GM12872 (cell line): Measurements from ENCODE around the gene BCL11B.

Source experiments
- TF ChIP-seq, protein P1 (sequence below): IDR thresholded peaks from 3 replicates; pipeline ENCODE4 v1.5.1; 2011; ENCODE audit warnings: low read depth, mild to moderate bottlenecking, low read length, moderate library complexity; ENCODE audit not compliant: insufficient read depth

BCL11B gene

DNA sequence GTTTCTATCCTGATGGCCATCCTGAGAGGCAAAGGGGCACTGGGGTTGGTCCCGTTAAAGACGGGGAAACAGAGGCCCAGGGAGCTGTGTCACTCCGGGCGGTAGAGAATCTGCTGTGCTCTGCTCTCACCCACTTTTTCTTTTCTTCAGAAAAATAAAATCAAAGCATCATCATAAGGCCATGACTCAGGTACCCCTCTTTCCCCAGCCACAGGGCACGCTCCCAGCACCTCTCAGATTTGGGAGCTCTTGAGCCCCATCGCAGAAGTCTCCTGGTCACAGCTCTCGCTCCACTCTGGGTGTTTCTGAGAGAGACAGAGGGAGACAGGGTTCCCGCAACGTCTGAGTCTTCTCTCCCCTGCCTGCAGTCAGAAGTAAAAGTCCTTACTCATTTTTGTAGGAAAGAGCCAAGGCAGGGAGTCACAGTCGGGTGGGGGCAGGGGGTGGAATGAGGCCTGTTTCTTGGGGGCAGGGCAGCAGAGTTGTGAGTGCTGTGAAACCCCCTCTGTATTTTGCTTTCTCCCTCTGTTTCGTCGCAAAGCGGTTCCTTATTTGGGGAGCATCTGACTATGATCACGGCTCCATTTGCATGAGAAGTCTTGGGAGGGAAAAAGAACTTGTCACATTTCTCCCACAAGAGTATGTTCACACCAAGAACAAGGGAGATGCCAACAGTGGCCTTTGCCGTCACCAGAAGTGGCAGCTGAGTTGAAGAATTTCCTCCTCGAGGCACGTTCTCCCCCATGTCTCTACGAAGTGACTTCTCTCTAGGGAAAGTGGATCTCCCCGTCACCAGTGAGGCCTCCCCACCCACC, 139.0 kb downstream of the BCL11B start:
- TF ChIP-seq, protein P1, sequence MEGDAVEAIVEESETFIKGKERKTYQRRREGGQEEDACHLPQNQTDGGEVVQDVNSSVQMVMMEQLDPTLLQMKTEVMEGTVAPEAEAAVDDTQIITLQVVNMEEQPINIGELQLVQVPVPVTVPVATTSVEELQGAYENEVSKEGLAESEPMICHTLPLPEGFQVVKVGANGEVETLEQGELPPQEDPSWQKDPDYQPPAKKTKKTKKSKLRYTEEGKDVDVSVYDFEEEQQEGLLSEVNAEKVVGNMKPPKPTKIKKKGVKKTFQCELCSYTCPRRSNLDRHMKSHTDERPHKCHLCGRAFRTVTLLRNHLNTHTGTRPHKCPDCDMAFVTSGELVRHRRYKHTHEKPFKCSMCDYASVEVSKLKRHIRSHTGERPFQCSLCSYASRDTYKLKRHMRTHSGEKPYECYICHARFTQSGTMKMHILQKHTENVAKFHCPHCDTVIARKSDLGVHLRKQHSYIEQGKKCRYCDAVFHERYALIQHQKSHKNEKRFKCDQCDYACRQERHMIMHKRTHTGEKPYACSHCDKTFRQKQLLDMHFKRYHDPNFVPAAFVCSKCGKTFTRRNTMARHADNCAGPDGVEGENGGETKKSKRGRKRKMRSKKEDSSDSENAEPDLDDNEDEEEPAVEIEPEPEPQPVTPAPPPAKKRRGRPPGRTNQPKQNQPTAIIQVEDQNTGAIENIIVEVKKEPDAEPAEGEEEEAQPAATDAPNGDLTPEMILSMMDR = no peak

DNA sequence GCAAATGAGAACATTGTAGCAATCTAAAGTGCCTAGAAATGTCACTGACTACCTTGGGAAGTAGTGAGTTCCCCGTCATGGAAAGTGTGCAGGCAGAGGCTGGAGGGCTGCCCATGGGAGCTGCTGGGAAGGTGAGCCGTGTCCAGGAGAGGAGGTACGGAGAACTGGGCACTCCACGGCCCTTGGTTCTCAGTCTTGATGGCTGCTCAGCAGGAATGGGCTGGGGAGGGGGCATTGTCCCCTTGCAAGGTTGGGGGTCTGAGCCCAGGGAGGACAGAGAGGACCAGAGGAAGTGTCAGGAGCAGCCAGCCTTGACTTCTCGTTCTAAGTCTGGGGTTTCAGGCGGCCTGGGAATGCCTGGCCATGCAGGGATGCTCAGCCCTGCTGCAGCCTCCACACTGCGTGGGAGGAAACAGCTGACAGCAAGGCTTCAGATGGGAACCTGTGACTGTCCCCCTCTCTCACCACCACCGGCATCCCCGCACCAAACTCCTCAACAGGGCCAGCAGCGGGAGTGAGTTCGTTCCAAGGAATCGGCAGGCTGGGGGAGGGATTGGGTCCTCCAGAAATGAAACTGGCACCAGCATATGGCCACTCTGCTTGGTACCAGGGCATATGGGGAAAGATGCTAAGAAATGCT, 140.2 kb downstream of the BCL11B start:
- TF ChIP-seq, protein P1 = no peak

DNA sequence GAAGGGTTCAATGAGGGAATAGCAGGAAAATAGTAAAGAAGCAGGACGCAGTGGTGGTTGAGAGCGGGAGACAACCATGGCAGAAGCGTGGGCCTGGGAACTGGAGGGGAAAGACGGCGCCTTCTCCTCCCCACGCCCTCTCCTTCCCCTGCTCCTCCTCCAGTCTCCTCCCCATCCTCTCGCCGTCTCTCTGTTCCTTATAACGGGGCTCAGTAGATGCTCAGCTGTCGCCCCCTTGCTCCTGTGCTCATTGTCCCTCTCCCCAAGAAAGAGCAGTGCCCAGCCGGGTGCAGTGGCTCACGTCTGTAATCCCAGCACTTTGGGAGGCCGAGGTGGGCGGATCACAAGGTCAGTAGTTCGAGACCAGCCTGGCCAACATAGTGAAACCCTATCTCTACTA, 142.0 kb downstream of the BCL11B start:
- TF ChIP-seq, protein P1 = no peak

DNA sequence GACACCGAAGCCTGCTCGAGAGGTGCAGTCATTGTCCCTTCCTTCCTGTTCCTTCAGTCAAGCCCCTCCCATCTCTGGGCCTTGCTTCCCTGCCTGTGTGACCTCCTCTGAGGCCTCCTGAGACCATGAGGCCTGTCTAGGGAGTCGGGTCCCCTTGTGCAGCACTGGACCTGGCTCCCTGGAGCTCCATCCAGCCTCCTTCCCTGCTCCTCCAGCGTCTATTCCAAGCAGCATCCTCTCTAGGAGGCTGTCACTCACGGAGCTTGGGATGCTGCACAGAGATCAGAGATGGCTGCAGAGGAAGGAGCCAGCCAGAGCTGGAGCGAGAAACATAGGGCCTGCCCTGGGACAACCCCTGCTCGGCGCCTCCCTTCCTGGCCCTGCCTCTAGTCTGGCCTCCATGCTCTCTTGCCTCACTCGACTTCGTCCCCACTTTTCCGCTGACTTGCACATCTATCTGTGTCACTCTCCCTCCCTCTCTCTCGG, 142.7 kb downstream of the BCL11B start:
- TF ChIP-seq, protein P1 = no peak

DNA sequence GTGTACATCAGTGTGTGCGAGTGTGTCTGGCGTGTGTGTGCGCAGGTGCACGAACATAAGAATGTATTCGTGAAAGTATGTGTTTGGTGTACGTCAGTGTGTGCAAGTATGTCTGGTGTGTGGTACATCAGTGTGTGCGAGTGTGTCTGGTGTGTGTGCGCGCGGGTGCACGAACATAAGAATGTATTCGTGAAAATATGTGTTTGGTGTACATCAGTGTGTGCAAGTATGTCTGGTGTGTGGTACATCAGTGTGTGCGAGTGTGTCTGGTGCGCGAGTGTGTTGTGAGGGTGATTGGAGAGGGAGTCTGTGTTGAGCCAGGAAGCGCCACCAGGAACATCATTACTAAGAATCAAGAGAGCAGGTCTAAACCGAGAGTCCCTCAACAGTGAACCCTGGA, 143.8 kb downstream of the BCL11B start:
- TF ChIP-seq, protein P1 = no peak

DNA sequence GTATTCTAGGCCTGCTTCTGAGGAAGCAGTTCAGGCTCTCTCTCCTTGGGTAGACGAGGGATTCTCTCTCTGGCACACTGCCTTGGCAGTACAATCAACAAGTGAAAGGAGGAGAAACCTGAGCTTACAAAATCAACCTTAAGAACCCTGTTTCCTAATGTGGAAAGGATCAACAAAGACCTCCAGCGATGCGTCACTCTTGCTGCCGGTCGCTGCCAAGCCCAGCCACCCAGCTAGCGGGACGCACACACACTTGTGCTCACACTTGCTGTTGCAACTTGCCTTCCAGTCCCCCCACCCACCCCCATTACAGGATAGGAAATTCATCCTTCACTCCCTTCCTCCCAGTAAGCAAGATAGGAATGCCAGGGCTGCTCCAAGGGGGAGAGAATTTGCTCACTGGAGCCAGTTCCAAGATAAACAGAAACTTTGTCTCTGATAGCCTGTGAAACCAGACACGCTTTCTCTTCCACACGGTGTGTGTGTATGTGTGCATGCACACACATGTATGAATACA, 144.3 kb downstream of the BCL11B start:
- TF ChIP-seq, protein P1 = no peak

DNA sequence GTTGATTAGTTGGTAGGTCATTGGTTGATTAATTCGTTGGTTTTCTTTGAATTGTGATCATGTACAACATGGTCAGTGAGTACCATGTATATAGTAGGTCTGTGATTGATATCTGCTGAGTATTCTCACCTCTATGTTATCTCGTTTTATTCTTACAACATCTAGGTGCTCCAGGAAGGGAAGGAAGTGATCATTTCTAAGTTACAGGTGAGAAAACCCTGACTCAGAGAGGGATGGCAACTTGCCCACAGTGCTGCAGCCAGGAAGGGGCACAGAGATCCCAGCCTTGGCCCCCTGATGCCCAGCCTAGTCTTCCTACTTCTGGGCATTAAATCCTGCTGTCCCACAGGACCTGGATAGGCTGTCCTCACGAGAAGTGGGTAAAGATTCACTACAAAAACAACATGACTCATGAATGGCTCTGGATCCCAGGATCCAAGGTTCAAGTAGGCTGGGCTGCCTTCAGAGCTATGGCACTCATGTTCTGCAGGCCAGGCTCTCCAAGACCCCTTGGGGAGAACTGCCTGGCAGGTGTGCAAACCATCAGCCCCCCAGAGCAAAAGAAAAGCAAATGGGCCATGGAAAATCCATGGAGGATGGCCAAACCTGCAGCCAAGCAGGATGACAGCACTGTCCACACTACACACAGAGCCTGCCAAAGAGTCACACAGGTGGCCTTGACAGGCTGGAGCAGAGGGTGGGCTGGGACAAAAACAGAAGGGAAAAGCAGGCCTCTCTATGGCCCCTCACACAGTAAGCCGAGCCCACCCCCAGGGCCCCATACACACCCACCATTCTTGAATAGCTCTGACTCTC, 146.2 kb downstream of the BCL11B start:
- TF ChIP-seq, protein P1 = no peak
